Measurements from ENCODE around the gene CTRB1.
"Not testable (repeated sequence)": the region's sequence is repeated elsewhere in the genome, so short reads cannot be mapped to it uniquely, and the experiment has no call there.

Gene CTRB1

GRCh38 chr16:75242436-75243078 is 23.8 kb downstream of the CTRB1 start:
- not testable (repeated sequence) for DNase-seq

GRCh38 chr16:75243667-75244224 is 25.0 kb downstream of the CTRB1 start:
- DNase-seq, result no peak

GRCh38 chr16:75244225-75244809 is 25.5 kb downstream of the CTRB1 start:
- DNase-seq, result no peak

- DNase-seq, result no peak
Measured at GRCh38 chr16:75244844-75245758, 26.3 kb downstream of the CTRB1 start.

GRCh38 chr16:75246504-75247205 is 27.9 kb downstream of the CTRB1 start:
- DNase-seq, result no peak

GRCh38 chr16:75247249-75247648 is 28.5 kb downstream of the CTRB1 start:
- DNase-seq, result no peak

- no peak for DNase-seq
Measured at GRCh38 chr16:75248142-75248535, 29.4 kb downstream of the CTRB1 start.

GRCh38 chr16:75248536-75249380 is 30.0 kb downstream of the CTRB1 start:
- no peak for DNase-seq

- DNase-seq, result no peak
Measured at GRCh38 chr16:75249441-75249840, 30.7 kb downstream of the CTRB1 start.

- DNase-seq, result no peak
Measured at GRCh38 chr16:75250089-75250808, 31.5 kb downstream of the CTRB1 start.

- no peak for DNase-seq
Measured at GRCh38 chr16:75250809-75251279, 32.1 kb downstream of the CTRB1 start.

- DNase-seq, result no peak
Measured at GRCh38 chr16:75251280-75252048, 32.7 kb downstream of the CTRB1 start, which contains the start of gene BCAR1. TSS of gene BCAR1 (minus strand) at chr16:75251624. CDS start at chr16:75251482, 142 bp downstream.

GRCh38 chr16:75252049-75252864 is 33.5 kb downstream of the CTRB1 start:
- DNase-seq, result no peak

- no peak for DNase-seq
Measured at GRCh38 chr16:75252946-75253911, 34.4 kb downstream of the CTRB1 start.

- no peak for DNase-seq
Measured at GRCh38 chr16:75254359-75254837, 35.6 kb downstream of the CTRB1 start.

- no peak for DNase-seq
Measured at GRCh38 chr16:75256059-75256571, 37.3 kb downstream of the CTRB1 start.

GRCh38 chr16:75256696-75257343 is 38.0 kb downstream of the CTRB1 start:
- DNase-seq, result no peak
